ENCODE results near the gene ANKS1A. TPM values are rescaled to one million over a fixed set of nuclear protein-coding genes. Genes with fewer than 3 reads are reported as not detected.

Gene ANKS1A
- total RNA-seq, 1 donor = 7.2 TPM

GRCh38 chr6:35044145-35044745, 155.2 kb downstream of the ANKS1A start:
- Histone ChIP-seq H3K79me2 (ENCODE audit: insufficient read depth, low read length) (no peaks in the 10 kb centered on the region), H3K4me2 (ENCODE audit: insufficient read depth, low read length) (no peak overlapping the region), H3K4me1 (ENCODE audit: insufficient read depth, low read length) (peaks cover 22% of the 10 kb centered on the region), H4K20me1 (ENCODE audit: insufficient read depth, low read length) (no peaks in the 10 kb centered on the region), H3K27me3 (ENCODE audit: insufficient read depth, low read length) (no peaks in the 10 kb centered on the region), H3K36me3 (ENCODE audit: insufficient read depth, low read length) (no peaks in the 10 kb centered on the region), H2AFZ (ENCODE audit: low read length) (no peak overlapping the region), H3K9me3 (ENCODE audit: low read depth, low read length) (no peaks in the 10 kb centered on the region), H3K27ac (ENCODE audit: low read depth, low read length) (no peak overlapping the region), H3K4me3 (ENCODE audit: insufficient read depth, low read length) (no peak overlapping the region)
- no peak for DNase-seq (ENCODE audit: insufficient read length, low spot score, missing footprints)
- no peak for TF ChIP-seq CTCF (IDR thresholded peaks at IDR 0.05; ENCODE audit: extremely low read depth, low read depth, low read length)

- no peak for TF ChIP-seq CTCF (IDR thresholded peaks at IDR 0.05; ENCODE audit: extremely low read depth, low read depth, low read length)
- DNase-seq (ENCODE audit: insufficient read length, low spot score, missing footprints) = no peak
- Histone ChIP-seq H3K4me2 (ENCODE audit: insufficient read depth, low read length) (no peak overlapping the region), H3K79me2 (ENCODE audit: insufficient read depth, low read length) (no peaks in the 10 kb centered on the region), H3K4me3 (ENCODE audit: insufficient read depth, low read length) (no peak overlapping the region), H4K20me1 (ENCODE audit: insufficient read depth, low read length) (no peaks in the 10 kb centered on the region), H2AFZ (ENCODE audit: low read length) (no peak overlapping the region), H3K9me3 (ENCODE audit: low read depth, low read length) (no peaks in the 10 kb centered on the region), H3K4me1 (ENCODE audit: insufficient read depth, low read length) (peaks cover 28% of the 10 kb centered on the region), H3K36me3 (ENCODE audit: insufficient read depth, low read length) (no peaks in the 10 kb centered on the region), H3K27me3 (ENCODE audit: insufficient read depth, low read length) (no peaks in the 10 kb centered on the region), H3K27ac (ENCODE audit: low read depth, low read length) (no peak overlapping the region)
These were observed 155.8 kb downstream of the ANKS1A start for GRCh38 chr6:35044761-35045421.

DNA sequence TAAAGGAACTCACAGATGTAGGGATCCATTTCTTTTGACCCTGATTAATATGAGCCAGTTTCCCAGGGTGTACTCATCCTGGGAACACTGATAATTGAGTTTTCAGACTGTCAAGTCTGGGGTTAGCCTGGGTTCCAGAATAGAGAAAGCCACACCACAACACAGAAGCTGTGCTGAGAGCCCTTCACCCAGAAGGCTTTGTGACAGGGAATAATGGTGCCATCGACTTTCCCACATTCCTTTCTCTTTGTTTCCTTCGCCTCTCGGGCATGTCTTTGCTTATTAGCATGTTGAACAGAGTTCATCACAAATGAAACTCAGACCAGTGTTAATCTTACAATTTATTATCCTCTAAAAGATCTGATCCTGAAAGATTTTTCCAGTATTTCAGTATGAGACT, 157.0 kb downstream of the ANKS1A start:
- no peak overlapping the region for H3K4me3 ChIP-seq (ENCODE audit: insufficient read depth, low read length)
- H3K9me3 ChIP-seq (ENCODE audit: low read depth, low read length) = no peaks in the 10 kb centered on the region
- H3K27me3 ChIP-seq (ENCODE audit: insufficient read depth, low read length) = no peaks in the 10 kb centered on the region
- no peak overlapping the region for H3K4me2 ChIP-seq (ENCODE audit: insufficient read depth, low read length)
- no peaks in the 10 kb centered on the region for H3K36me3 ChIP-seq (ENCODE audit: insufficient read depth, low read length)
- no peak overlapping the region for H2AFZ ChIP-seq (ENCODE audit: low read length)
- no peaks in the 10 kb centered on the region for H3K79me2 ChIP-seq (ENCODE audit: insufficient read depth, low read length)
- H3K27ac ChIP-seq (ENCODE audit: low read depth, low read length) = no peak overlapping the region
- H4K20me1 ChIP-seq (ENCODE audit: insufficient read depth, low read length) = no peaks in the 10 kb centered on the region
- no peak for TF ChIP-seq CTCF (IDR thresholded peaks at IDR 0.05; ENCODE audit: extremely low read depth, low read depth, low read length)
- H3K4me1 ChIP-seq (ENCODE audit: insufficient read depth, low read length) = peaks cover 34% of the 10 kb centered on the region
- no peak for DNase-seq (ENCODE audit: insufficient read length, low spot score, missing footprints)

- peaks cover 34% of the 10 kb centered on the region for H3K4me1 ChIP-seq (ENCODE audit: insufficient read depth, low read length)
- no peak for TF ChIP-seq CTCF (IDR thresholded peaks at IDR 0.05; ENCODE audit: extremely low read depth, low read depth, low read length)
- peaks cover 2% of the 10 kb centered on the region for H3K36me3 ChIP-seq (ENCODE audit: insufficient read depth, low read length)
- no peaks in the 10 kb centered on the region for H3K27me3 ChIP-seq (ENCODE audit: insufficient read depth, low read length)
- no peak for DNase-seq (ENCODE audit: insufficient read length, low spot score, missing footprints)
- H4K20me1 ChIP-seq (ENCODE audit: insufficient read depth, low read length) = no peaks in the 10 kb centered on the region
- H3K27ac ChIP-seq (ENCODE audit: low read depth, low read length) = peak overlapping the region; percentile 65
- no peak overlapping the region for H2AFZ ChIP-seq (ENCODE audit: low read length)
- peak overlapping the region; percentile 64 for H3K4me2 ChIP-seq (ENCODE audit: insufficient read depth, low read length)
- H3K9me3 ChIP-seq (ENCODE audit: low read depth, low read length) = no peaks in the 10 kb centered on the region
- H3K79me2 ChIP-seq (ENCODE audit: insufficient read depth, low read length) = no peaks in the 10 kb centered on the region
- H3K4me3 ChIP-seq (ENCODE audit: insufficient read depth, low read length) = no peak overlapping the region
These were observed 157.8 kb downstream of the ANKS1A start for GRCh38 chr6:35046862-35047261.

All from osteoblast (primary cell).